ENCODE measurements around the gene PPP1R27. TPM values are rescaled to one million over a fixed set of nuclear protein-coding genes. Genes with fewer than 3 reads are reported as not detected.
"Not testable (repeated sequence)": the region's sequence is repeated elsewhere in the genome, so short reads cannot be mapped to it uniquely, and the experiment has no call there.

Gene PPP1R27
- total RNA-seq, 2 donors from 2014 or later: not detected

- no peaks in the 10 kb centered on the region for H3K27me3 ChIP-seq
- intact Hi-C loops (cut with DNase I): no loop called here
- no peak for DNase-seq
- no peak overlapping the region for H3K4me3 ChIP-seq
- H3K36me3 ChIP-seq: peaks cover 20% of the 10 kb centered on the region
- H3K27ac ChIP-seq: no peak overlapping the region
- H3K4me1 ChIP-seq: no peaks in the 10 kb centered on the region
- H3K9me3 ChIP-seq: no peaks in the 10 kb centered on the region
- no peak overlapping the region for H3K9ac ChIP-seq (ENCODE audit: low read depth in 2 of 2, low read length in 2 of 2)
- TF ChIP-seq CTCF (IDR thresholded peaks at IDR 0.05): no peak
These were observed 7.5 kb upstream of the PPP1R27 start for GRCh38 chr17:81842378-81842724.

- H3K4me3 ChIP-seq: no peak overlapping the region
- no peaks in the 10 kb centered on the region for H3K27me3 ChIP-seq
- TF ChIP-seq CTCF (IDR thresholded peaks at IDR 0.05): no peak
- H3K9ac ChIP-seq (ENCODE audit: low read depth in 2 of 2, low read length in 2 of 2): no peak overlapping the region
- no peak for DNase-seq
- H3K36me3 ChIP-seq: peaks cover 15% of the 10 kb centered on the region
- no peak overlapping the region for H3K27ac ChIP-seq
- intact Hi-C loops (cut with DNase I): no loop called here
- no peaks in the 10 kb centered on the region for H3K9me3 ChIP-seq
- H3K4me1 ChIP-seq: no peaks in the 10 kb centered on the region
These were observed 7.0 kb upstream of the PPP1R27 start for GRCh38 chr17:81841866-81842265.

GRCh38 chr17:81840826-81841778 lies 6.3 kb upstream of the PPP1R27 start:
- no peak overlapping the region for H3K27ac ChIP-seq
- intact Hi-C loops (cut with DNase I): no loop called here
- TF ChIP-seq CTCF (IDR thresholded peaks at IDR 0.05): no peak
- H3K9ac ChIP-seq (ENCODE audit: low read depth in 2 of 2, low read length in 2 of 2): no peak overlapping the region
- DNase-seq: no peak
- H3K4me1 ChIP-seq: no peaks in the 10 kb centered on the region
- H3K36me3 ChIP-seq: peaks cover 9% of the 10 kb centered on the region
- H3K4me3 ChIP-seq: no peak overlapping the region
- H3K9me3 ChIP-seq: no peaks in the 10 kb centered on the region
- H3K27me3 ChIP-seq: no peaks in the 10 kb centered on the region

GRCh38 chr17:81840059-81840458 lies 5.2 kb upstream of the PPP1R27 start:
- H3K27me3 ChIP-seq; DNase-seq; H3K9me3 ChIP-seq; intact Hi-C loops (cut with DNase I); H3K4me3 ChIP-seq; H3K4me1 ChIP-seq; H3K36me3 ChIP-seq; H3K9ac ChIP-seq (ENCODE audit: low read depth in 2 of 2, low read length in 2 of 2); H3K27ac ChIP-seq: not testable (repeated sequence)

- Histone ChIP-seq H3K9ac (ENCODE audit: low read depth in 2 of 2, low read length in 2 of 2) (no peak overlapping the region), H3K9me3 (no peaks in the 10 kb centered on the region), H3K4me3 (no peak overlapping the region), H3K27ac (no peak overlapping the region), H3K36me3 (no peaks in the 10 kb centered on the region), H3K27me3 (no peaks in the 10 kb centered on the region), H3K4me1 (no peaks in the 10 kb centered on the region)
- DNase-seq: no peak
- no peak for TF ChIP-seq CTCF (IDR thresholded peaks at IDR 0.05)
- intact Hi-C loops (cut with DNase I): no loop called here
These were observed 4.5 kb upstream of the PPP1R27 start for GRCh38 chr17:81839301-81839700.

GRCh38 chr17:81838753-81839255 lies 4.0 kb upstream of the PPP1R27 start:
- DNase-seq: no peak
- Histone ChIP-seq H3K36me3 (no peaks in the 10 kb centered on the region), H3K4me3 (no peak overlapping the region), H3K27ac (no peak overlapping the region), H3K4me1 (no peaks in the 10 kb centered on the region), H3K9ac (ENCODE audit: low read depth in 2 of 2, low read length in 2 of 2) (no peak overlapping the region), H3K27me3 (no peaks in the 10 kb centered on the region), H3K9me3 (no peaks in the 10 kb centered on the region)
- no peak for TF ChIP-seq CTCF (IDR thresholded peaks at IDR 0.05)
- intact Hi-C loops (cut with DNase I): no loop called here

Data from colonic mucosa (tissue), 4 donors.